ENCODE measurements around the gene NOP56. TPM values are rescaled to one million over a fixed set of nuclear protein-coding genes. Genes with fewer than 3 reads are reported as not detected.
A peak's percentile ranks its signal among the peaks of the same experiment; 100 is the strongest.

NOP56 gene
- polyA plus RNA-seq, 1 donor (not counting 4 experiments of a cell fraction or from before 2014, with no cell fraction given): 242 TPM

DNA sequence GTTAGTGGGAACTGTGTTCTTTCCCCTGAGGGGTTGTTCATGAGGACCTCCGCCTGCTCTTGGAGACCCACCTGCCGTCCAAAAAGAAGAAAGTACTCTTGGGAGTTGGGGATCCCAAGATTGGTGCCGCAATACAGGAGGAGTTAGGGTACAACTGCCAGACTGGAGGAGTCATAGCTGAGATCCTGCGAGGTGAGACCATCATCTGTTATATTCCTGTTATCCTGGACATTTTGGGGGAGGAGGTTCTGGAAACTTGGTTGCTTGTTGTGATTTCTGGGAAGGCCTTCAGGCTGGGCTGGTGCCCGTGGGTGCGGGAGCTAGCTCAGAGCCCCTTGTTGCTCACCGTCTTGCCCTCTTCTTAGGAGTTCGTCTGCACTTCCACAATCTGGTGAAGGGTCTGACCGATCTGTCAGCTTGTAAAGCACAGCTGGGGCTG, 2.0 kb downstream of the NOP56 start:
- H3K4me2 ChIP-seq (ENCODE audit: control insufficient read depth, extremely low read depth, insufficient read depth, low read depth, low read length): peak overlapping the region; percentile 93
- no peak for DNase-seq (ENCODE audit: low read depth, low spot score)
- FAIRE-seq: no peak
- H3K9me3 ChIP-seq (ENCODE audit: control insufficient read depth, low read depth, low read length): no peaks in the 10 kb centered on the region
- H3K4me1 ChIP-seq (ENCODE audit: control insufficient read depth, extremely low read depth, insufficient read depth, low read length): peaks cover 21% of the 10 kb centered on the region
- peak overlapping the region; percentile 91 for H3K9ac ChIP-seq (ENCODE audit: control insufficient read depth, extremely low read depth, insufficient read depth, low read length)
- dilution Hi-C loops (cut with MboI; ENCODE audit: extremely low pct_ligation_motif_present, low sequenced_read_pairs): no loop called here
- H4K20me1 ChIP-seq (ENCODE audit: control insufficient read depth, extremely low read depth, insufficient read depth, low read length): peaks cover 39% of the 10 kb centered on the region
- H3K27ac ChIP-seq (ENCODE audit: control insufficient read depth, insufficient read depth, low read length): no peak overlapping the region
- H3K9me1 ChIP-seq (ENCODE audit: control insufficient read depth, extremely low read depth, insufficient read depth, low read length): no peaks in the 10 kb centered on the region
- peak overlapping the region; percentile 69 to 94 (median 89) for H3K4me3 ChIP-seq (ENCODE audit: control insufficient read depth in 2 of 3, extremely low read depth in 1 of 3, insufficient read depth in 2 of 3, low read depth in 1 of 3, low read length in 3 of 3)
- H3K79me2 ChIP-seq (ENCODE audit: control insufficient read depth, insufficient read depth, low read length): peaks cover 67% of the 10 kb centered on the region
- H3K27me3 ChIP-seq (ENCODE audit: control insufficient read depth, extremely low read depth, insufficient read depth, low read length): no peaks in the 10 kb centered on the region
- H3K36me3 ChIP-seq (ENCODE audit: control insufficient read depth in 2 of 2, extremely low read depth in 1 of 2, insufficient read depth in 2 of 2, low read length in 2 of 2): peaks cover 38 to 51% of the 10 kb centered on the region in 2 experiments
- H2AFZ ChIP-seq (ENCODE audit: control insufficient read depth, low read length): no peak overlapping the region
- TF ChIP-seq, protein P1, sequence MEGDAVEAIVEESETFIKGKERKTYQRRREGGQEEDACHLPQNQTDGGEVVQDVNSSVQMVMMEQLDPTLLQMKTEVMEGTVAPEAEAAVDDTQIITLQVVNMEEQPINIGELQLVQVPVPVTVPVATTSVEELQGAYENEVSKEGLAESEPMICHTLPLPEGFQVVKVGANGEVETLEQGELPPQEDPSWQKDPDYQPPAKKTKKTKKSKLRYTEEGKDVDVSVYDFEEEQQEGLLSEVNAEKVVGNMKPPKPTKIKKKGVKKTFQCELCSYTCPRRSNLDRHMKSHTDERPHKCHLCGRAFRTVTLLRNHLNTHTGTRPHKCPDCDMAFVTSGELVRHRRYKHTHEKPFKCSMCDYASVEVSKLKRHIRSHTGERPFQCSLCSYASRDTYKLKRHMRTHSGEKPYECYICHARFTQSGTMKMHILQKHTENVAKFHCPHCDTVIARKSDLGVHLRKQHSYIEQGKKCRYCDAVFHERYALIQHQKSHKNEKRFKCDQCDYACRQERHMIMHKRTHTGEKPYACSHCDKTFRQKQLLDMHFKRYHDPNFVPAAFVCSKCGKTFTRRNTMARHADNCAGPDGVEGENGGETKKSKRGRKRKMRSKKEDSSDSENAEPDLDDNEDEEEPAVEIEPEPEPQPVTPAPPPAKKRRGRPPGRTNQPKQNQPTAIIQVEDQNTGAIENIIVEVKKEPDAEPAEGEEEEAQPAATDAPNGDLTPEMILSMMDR (optimal IDR thresholded peaks at IDR 0.05 in 1 of 3, IDR thresholded peaks at IDR 0.05 in 1 of 3, conservative IDR thresholded peaks at IDR 0.05 in 1 of 3; ENCODE audit: extremely low read depth in 1 of 3, insufficient read depth in 2 of 3, low read length in 3 of 3): no peak
- no peak for TF ChIP-seq EZH2 (IDR thresholded peaks at IDR 0.05; ENCODE audit: low read length)

DNA sequence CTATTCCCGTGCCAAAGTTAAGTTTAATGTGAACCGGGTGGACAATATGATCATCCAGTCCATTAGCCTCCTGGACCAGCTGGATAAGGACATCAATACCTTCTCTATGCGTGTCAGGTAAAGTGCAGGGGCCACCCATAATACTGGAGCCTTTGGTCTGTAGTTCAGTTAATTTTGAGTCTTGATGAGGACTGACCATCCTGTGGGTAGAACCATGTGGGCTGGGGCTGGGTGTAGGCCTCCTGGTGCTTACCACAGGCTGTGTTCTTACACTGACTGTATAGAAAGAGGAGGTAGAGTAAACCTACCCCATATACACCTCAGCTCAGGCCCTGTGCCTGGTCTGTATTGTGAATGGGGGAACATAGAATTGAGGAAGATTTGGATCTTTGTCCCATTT, 2.4 kb downstream of the NOP56 start:
- H3K4me3 ChIP-seq (ENCODE audit: control insufficient read depth in 2 of 3, extremely low read depth in 1 of 3, insufficient read depth in 2 of 3, low read depth in 1 of 3, low read length in 3 of 3): peak overlapping the region in 1 of 3 experiments; percentile 94
- TF ChIP-seq, protein P1 (optimal IDR thresholded peaks at IDR 0.05 in 1 of 3, IDR thresholded peaks at IDR 0.05 in 1 of 3, conservative IDR thresholded peaks at IDR 0.05 in 1 of 3; ENCODE audit: extremely low read depth in 1 of 3, insufficient read depth in 2 of 3, low read length in 3 of 3): no peak
- TF ChIP-seq EZH2 (IDR thresholded peaks at IDR 0.05; ENCODE audit: low read length): no peak
- H3K27me3 ChIP-seq (ENCODE audit: control insufficient read depth, extremely low read depth, insufficient read depth, low read length): no peaks in the 10 kb centered on the region
- FAIRE-seq: no peak
- H3K27ac ChIP-seq (ENCODE audit: control insufficient read depth, insufficient read depth, low read length): no peak overlapping the region
- dilution Hi-C loops (cut with MboI; ENCODE audit: extremely low pct_ligation_motif_present, low sequenced_read_pairs): no loop called here
- peak overlapping the region; percentile 93 for H3K4me2 ChIP-seq (ENCODE audit: control insufficient read depth, extremely low read depth, insufficient read depth, low read depth, low read length)
- H3K9me1 ChIP-seq (ENCODE audit: control insufficient read depth, extremely low read depth, insufficient read depth, low read length): no peaks in the 10 kb centered on the region
- peaks cover 21% of the 10 kb centered on the region for H3K4me1 ChIP-seq (ENCODE audit: control insufficient read depth, extremely low read depth, insufficient read depth, low read length)
- H2AFZ ChIP-seq (ENCODE audit: control insufficient read depth, low read length): no peak overlapping the region
- H3K79me2 ChIP-seq (ENCODE audit: control insufficient read depth, insufficient read depth, low read length): peaks cover 66% of the 10 kb centered on the region
- no peaks in the 10 kb centered on the region for H3K9me3 ChIP-seq (ENCODE audit: control insufficient read depth, low read depth, low read length)
- H3K9ac ChIP-seq (ENCODE audit: control insufficient read depth, extremely low read depth, insufficient read depth, low read length): no peak overlapping the region
- DNase-seq (ENCODE audit: low read depth, low spot score): no peak
- peaks cover 39% of the 10 kb centered on the region for H4K20me1 ChIP-seq (ENCODE audit: control insufficient read depth, extremely low read depth, insufficient read depth, low read length)
- peaks cover 40 to 51% of the 10 kb centered on the region in 2 experiments for H3K36me3 ChIP-seq (ENCODE audit: control insufficient read depth in 2 of 2, extremely low read depth in 1 of 2, insufficient read depth in 2 of 2, low read length in 2 of 2)
